ENCODE results near the gene SERAC1. TPM values are rescaled to one million over a fixed set of nuclear protein-coding genes. Genes with fewer than 3 reads are reported as not detected.
A peak's percentile ranks its signal among the peaks of the same experiment; 100 is the strongest.

The SERAC1 gene
- total RNA-seq, 1 experiment from 2014 or later: 7.6 TPM

- Histone ChIP-seq H4K8ac (replicated peaks; ENCODE audit: insufficient read length, low read depth, low read length) (no peak overlapping the region), H3K27me3 (ENCODE audit: insufficient read depth, low read length) (no peaks in the 10 kb centered on the region), H4K91ac (ENCODE audit: insufficient read length, low read depth, low read length) (no peak overlapping the region), H2BK12ac (ENCODE audit: insufficient read length, low read depth, low read length) (no peak overlapping the region), H2BK15ac (ENCODE audit: low read depth, low read length) (no peak overlapping the region), H3K4me2 (ENCODE audit: insufficient read depth, insufficient read length, low read length) (no peak overlapping the region), H3K9ac (ENCODE audit: extremely low read depth, insufficient read length, low read length) (no peak overlapping the region), H2BK5ac (ENCODE audit: insufficient read length, low read length) (no peak overlapping the region), H3K27ac (ENCODE audit: insufficient read length, low read depth, low read length) (no peak overlapping the region), H2AFZ (ENCODE audit: low read length) (no peak overlapping the region), H3T11ph (ENCODE audit: low read length) (no peak overlapping the region), H2BK20ac (ENCODE audit: low read depth, low read length, poor library complexity, severe bottlenecking) (no peak overlapping the region), H3K23ac (ENCODE audit: insufficient read length, low read depth, low read length) (no peak overlapping the region), H3K79me1 (ENCODE audit: insufficient read depth, low read depth, low read length, poor library complexity, severe bottlenecking) (no peaks in the 10 kb centered on the region), H2BK120ac (ENCODE audit: low read depth, low read length, poor library complexity, severe bottlenecking) (no peak overlapping the region), H3K18ac (ENCODE audit: insufficient read length, low read depth, low read length) (no peak overlapping the region), H3K9me3 (ENCODE audit: control insufficient read depth, low read depth, low read length) (no peaks in the 10 kb centered on the region), H3K79me2 (ENCODE audit: insufficient read depth, low read length) (no peaks in the 10 kb centered on the region), H3K4ac (ENCODE audit: low read depth, low read length) (no peak overlapping the region), H3K56ac (ENCODE audit: insufficient read length, low read depth, low read length) (no peak overlapping the region), H4K5ac (ENCODE audit: insufficient read length, low read depth, low read length) (no peak overlapping the region), H3K4me1 (ENCODE audit: insufficient read depth, low read length) (no peaks in the 10 kb centered on the region), H4K20me1 (ENCODE audit: control insufficient read depth, insufficient read depth, insufficient read length) (no peaks in the 10 kb centered on the region), H3K23me2 (ENCODE audit: insufficient read length, low read depth, low read length, poor library complexity, severe bottlenecking) (no peaks in the 10 kb centered on the region), H3K14ac (ENCODE audit: insufficient read depth, low read length) (no peak overlapping the region), H2AK5ac (ENCODE audit: insufficient read length, low read length) (no peak overlapping the region)
- Mint-ChIP-seq H3K36me3 (ENCODE audit: insufficient read depth in 1 of 3, low read depth in 3 of 3) (peaks cover 3 to 64% (median 4%) of the 10 kb centered on the region in 3 experiments; a peak in 6 of 7 replicates), H3K9me3 (no peaks in the 10 kb centered on the region), H3K27me3 (ENCODE audit: low read depth) (no peaks in the 10 kb centered on the region), H3K4me1 (peaks cover 4 to 17% of the 10 kb centered on the region in 2 experiments), H3K4me3 (no peak overlapping the region), H3K27ac (peak overlapping the region in 1 of 3 experiments; percentile 4; a peak in 1 of 7 replicates)
- TF ChIP-seq CTCF (conservative IDR thresholded peaks at IDR 0.05): peak; percentile 92
- DNase-seq: peak; percentile 75
- no CpG with 5 or more reads among the region's 16 CpGs for WGBS (ENCODE audit: extremely low coverage, insufficient read length, low lambda C conversion rate)
Observed at GRCh38 chr6:158072083-158072721, 95.9 kb downstream of the SERAC1 start.

Measured in H9 (cell line).